Left lung (tissue), 10 donors: ENCODE data around the gene SHC4. TPM values are rescaled to one million over a fixed set of nuclear protein-coding genes. Genes with fewer than 3 reads are reported as not detected.

Source experiments
- ATAC-seq: fragments of 200-7000 bp; cut with Tn5 transposase; one replicate; pipeline ENCODE4 v1.9.1; 2020; ENCODE audit warnings: moderate library complexity
- DNase-seq, 4 donors: peaks; one replicate each; pipeline ENCODE4 v3.0.0-alpha.2; 2013 to 2020
- H3K27ac ChIP-seq, 2 donors: fragments of 200-600 bp; sonication (generic) in 1 of 2; one replicate each; pipeline versions ENCODE4 v1.5.0 to v1.8.0; 2020 to 2021
- H3K27me3 ChIP-seq, 2 donors: fragments of 200-600 bp; sonication (generic) in 1 of 2; one replicate each; pipeline versions ENCODE4 v1.5.0 to v1.8.0; 2020 to 2021
- H3K36me3 ChIP-seq, 2 donors: fragments of 200-600 bp; sonication (generic) in 1 of 2; one replicate each; pipeline versions ENCODE4 v1.5.0 to v1.8.0; 2020 to 2021
- H3K4me1 ChIP-seq, 2 donors: fragments of 200-600 bp; one replicate each; pipeline ENCODE4 v1.8.0; 2021
- H3K4me3 ChIP-seq, 2 donors: fragments of 200-600 bp; sonication (generic) in 1 of 2; one replicate each; pipeline versions ENCODE4 v1.5.0 to v1.8.0; 2020 to 2021; ENCODE audit warnings: mild to moderate bottlenecking in 1 of 2
- H3K9me3 ChIP-seq, 2 donors: fragments of 200-600 bp; sonication (generic) in 1 of 2; one replicate each; pipeline versions ENCODE4 v1.5.0 to v1.8.0; 2020 to 2021
- intact Hi-C, 2 donors: fragments of 100-400 bp; cut with DNase I; formaldehyde crosslinking; loops; one replicate each; pipeline versions ENCODE4 v1.11.2 to v1.14.2; 2022
- polyA plus RNA-seq, 6 donors: library from polyadenylated mRNA; unstranded; fragments of 120-200 nt; gene quantifications; one replicate each; pipeline ENCODE4 v1.2.1, GENCODE V29; 2013; ENCODE audit not compliant: insufficient read length in 6 of 6
- total RNA-seq, 2 donors: library from RNA; stranded (reverse); fragmentation: NEBNext Ultra II Directional; extraction: Animal tissue kit (Norgen Biotek cat#: 25700); gene quantifications; one replicate each; pipeline ENCODE4 v1.2.1, GENCODE V29; 2021
- TF ChIP-seq, protein P1 (sequence below), 2 donors: fragments of 200-600 bp; sonication (generic) in 1 of 2; IDR thresholded peaks; one replicate each; pipeline versions ENCODE4 v1.5.0 to v1.8.0; 2021; ENCODE audit warnings: antibody characterized with exemption in 2 of 2
- donor health status: DM: no; HTN: yes; CAD: no.
- donor health status: DM: no; HTN: no; CAD: no.

SHC4 gene
- total and polyA plus RNA-seq, 8 donors = 0.44 to 1.4 (median 0.98) TPM

DNA sequence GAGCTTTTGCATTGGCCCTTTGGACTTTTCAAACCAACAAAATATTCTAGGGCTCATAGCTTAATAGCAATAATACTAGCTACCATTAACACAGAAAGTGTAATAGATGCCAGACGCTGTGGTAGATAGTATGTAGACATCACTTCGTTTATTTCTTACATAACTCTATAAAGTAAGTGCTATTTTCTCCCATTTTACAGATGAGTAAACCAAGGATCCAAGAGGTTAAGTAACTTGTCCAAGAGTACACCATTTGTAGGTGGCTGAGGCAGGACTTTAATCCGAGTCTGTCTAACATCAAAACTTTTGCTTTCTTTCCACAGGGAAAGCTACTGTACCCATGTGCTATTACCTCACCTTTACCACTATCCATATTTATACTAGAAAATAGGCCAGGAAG lies 73.8 kb downstream of the SHC4 start:
- TF ChIP-seq, protein P1, sequence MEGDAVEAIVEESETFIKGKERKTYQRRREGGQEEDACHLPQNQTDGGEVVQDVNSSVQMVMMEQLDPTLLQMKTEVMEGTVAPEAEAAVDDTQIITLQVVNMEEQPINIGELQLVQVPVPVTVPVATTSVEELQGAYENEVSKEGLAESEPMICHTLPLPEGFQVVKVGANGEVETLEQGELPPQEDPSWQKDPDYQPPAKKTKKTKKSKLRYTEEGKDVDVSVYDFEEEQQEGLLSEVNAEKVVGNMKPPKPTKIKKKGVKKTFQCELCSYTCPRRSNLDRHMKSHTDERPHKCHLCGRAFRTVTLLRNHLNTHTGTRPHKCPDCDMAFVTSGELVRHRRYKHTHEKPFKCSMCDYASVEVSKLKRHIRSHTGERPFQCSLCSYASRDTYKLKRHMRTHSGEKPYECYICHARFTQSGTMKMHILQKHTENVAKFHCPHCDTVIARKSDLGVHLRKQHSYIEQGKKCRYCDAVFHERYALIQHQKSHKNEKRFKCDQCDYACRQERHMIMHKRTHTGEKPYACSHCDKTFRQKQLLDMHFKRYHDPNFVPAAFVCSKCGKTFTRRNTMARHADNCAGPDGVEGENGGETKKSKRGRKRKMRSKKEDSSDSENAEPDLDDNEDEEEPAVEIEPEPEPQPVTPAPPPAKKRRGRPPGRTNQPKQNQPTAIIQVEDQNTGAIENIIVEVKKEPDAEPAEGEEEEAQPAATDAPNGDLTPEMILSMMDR (IDR thresholded peaks at IDR 0.05) = no peak
- Histone ChIP-seq H3K27ac (no peak overlapping the region), H3K4me1 (no peaks in the 10 kb centered on the region), H3K9me3 (no peaks in the 10 kb centered on the region), H3K4me3 (no peak overlapping the region), H3K36me3 (no peaks in the 10 kb centered on the region), H3K27me3 (no peaks in the 10 kb centered on the region)
- intact Hi-C loops = no loop called here
- ATAC-seq (no peak), DNase-seq (no peak)

DNA sequence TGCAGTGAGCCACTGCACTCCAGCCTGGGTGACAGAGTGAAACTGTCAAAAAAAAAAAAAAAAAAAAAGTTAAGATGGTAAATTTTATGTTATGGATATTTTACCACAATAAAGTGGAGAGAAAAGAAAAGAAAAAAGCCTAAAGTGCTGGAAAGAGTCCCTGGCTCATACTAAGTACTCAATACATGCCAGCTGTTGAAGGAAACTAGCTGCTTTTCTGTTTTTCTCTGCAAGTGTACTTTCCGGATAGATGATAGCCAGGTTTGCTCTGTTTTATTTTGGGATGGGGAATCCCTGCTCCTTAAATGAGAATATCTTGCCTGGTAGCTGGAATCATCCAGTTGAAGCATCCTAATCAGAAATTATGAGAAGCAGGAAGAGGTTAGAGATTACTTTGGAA lies 74.9 kb downstream of the SHC4 start:
- Histone ChIP-seq H3K36me3 (no peaks in the 10 kb centered on the region), H3K4me1 (no peaks in the 10 kb centered on the region), H3K4me3 (no peak overlapping the region), H3K27ac (no peak overlapping the region), H3K9me3 (no peaks in the 10 kb centered on the region), H3K27me3 (no peaks in the 10 kb centered on the region)
- DNase-seq = no peak
- TF ChIP-seq, protein P1 (IDR thresholded peaks at IDR 0.05) = no peak
- ATAC-seq = no peak
- intact Hi-C loops = no loop called here

DNA sequence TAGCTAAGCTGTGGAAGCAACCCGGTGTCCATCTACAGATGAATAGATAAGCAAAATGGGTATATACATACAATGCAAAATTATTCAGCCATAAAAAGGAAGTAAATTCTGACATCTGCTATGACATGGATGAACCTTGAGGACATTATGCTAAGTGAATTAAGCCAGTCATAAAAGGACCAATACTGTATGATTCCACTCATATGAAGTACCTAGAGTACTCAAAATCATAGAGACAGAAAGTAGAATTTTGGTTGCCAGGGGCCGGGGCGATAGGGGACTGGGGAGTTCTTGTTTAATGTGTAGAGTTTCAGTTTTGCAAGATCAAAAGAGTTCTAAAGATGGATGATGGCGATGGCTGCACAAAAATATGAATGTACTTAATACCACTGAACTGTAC lies 75.5 kb downstream of the SHC4 start:
- intact Hi-C loops = no loop called here

DNA sequence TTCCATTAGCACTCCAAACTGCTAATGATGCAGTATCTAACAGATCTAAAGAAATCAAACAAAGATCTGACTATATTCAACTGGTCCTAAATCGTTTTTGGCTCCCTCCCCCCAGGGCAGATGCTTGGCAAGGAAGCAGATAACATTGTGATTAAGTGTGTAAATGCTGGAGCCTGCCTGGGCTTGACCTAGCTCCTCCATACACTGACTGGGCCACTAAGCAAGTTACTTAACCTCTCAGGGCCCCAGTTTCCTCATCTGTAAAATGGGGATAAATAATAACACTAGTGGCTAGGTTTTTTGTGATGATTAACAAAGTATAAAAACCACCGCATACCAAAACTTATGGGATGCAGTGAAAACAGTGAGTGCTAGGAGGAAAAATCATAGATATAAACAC lies 76.6 kb downstream of the SHC4 start:
- Histone ChIP-seq H3K9me3 (no peaks in the 10 kb centered on the region), H3K4me1 (no peaks in the 10 kb centered on the region), H3K27me3 (no peaks in the 10 kb centered on the region), H3K27ac (no peak overlapping the region), H3K4me3 (no peak overlapping the region), H3K36me3 (no peaks in the 10 kb centered on the region)
- TF ChIP-seq, protein P1 (IDR thresholded peaks at IDR 0.05) = no peak
- DNase-seq (no peak), ATAC-seq (no peak)
- intact Hi-C loops = no loop called here

More for the DNA sequence above, 75.5 kb downstream of the SHC4 start:
- no peak overlapping the region for H3K4me3 ChIP-seq
- TF ChIP-seq, protein P1 (IDR thresholded peaks at IDR 0.05) = no peak
- no peak for ATAC-seq
- no peak overlapping the region for H3K27ac ChIP-seq
- no peaks in the 10 kb centered on the region for H3K9me3 ChIP-seq
- no peak for DNase-seq
- no peaks in the 10 kb centered on the region for H3K36me3 ChIP-seq
- H3K27me3 ChIP-seq = no peaks in the 10 kb centered on the region
- H3K4me1 ChIP-seq = no peaks in the 10 kb centered on the region

DNA sequence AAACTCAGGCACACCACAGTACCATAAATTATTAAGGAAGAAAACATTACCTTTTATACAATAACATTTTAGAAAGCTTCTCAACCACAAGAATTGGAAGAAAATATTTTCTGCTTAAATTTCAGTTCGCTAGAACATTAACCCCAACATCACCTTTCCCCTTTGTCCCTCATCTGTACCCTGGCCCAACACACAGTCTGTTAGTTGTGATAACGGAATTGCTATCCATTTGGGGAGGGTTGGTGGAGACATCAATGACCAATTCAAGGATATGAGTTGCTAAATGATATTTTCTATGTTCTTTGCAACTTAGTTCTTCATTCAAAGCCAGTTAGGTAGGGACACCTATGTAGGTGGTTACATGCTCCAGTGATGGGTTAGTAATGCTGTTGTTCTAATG lies 80.0 kb downstream of the SHC4 start:
- Histone ChIP-seq H3K4me3 (no peak overlapping the region), H3K4me1 (peaks cover 0 to 16% of the 10 kb centered on the region in 2 donors), H3K9me3 (no peaks in the 10 kb centered on the region), H3K27me3 (no peaks in the 10 kb centered on the region), H3K36me3 (no peaks in the 10 kb centered on the region), H3K27ac (no peak overlapping the region)
- intact Hi-C loops = no loop called here
- DNase-seq (no peak), ATAC-seq (no peak)
- TF ChIP-seq, protein P1 (IDR thresholded peaks at IDR 0.05) = no peak
